ENCODE measurements around the gene AMER2. TPM values are rescaled to one million over a fixed set of nuclear protein-coding genes. Genes with fewer than 3 reads are reported as not detected.
"Not testable (repeated sequence)": the region's sequence is repeated elsewhere in the genome, so short reads cannot be mapped to it uniquely, and the experiment has no call there.

The AMER2 gene
- total RNA-seq, 1 donor from 2014 or later: not detected

- DNase-seq (ENCODE audit: low read depth, low spot score): no peak
Measured at GRCh38 chr13:25186187-25186586, 14.1 kb upstream of the AMER2 start.

- no peak for DNase-seq (ENCODE audit: low read depth, low spot score)
Measured at GRCh38 chr13:25181597-25181996, 9.5 kb upstream of the AMER2 start.

GRCh38 chr13:25180775-25181537 lies 8.9 kb upstream of the AMER2 start:
- DNase-seq (ENCODE audit: low read depth, low spot score): no peak

GRCh38 chr13:25179832-25180774 lies 8.0 kb upstream of the AMER2 start:
- DNase-seq (ENCODE audit: low read depth, low spot score): no peak

GRCh38 chr13:25179011-25179410 lies 6.9 kb upstream of the AMER2 start:
- no peak for DNase-seq (ENCODE audit: low read depth, low spot score)

GRCh38 chr13:25178070-25178469 lies 6.0 kb upstream of the AMER2 start:
- no peak for DNase-seq (ENCODE audit: low read depth, low spot score)

GRCh38 chr13:25177636-25178035 lies 5.5 kb upstream of the AMER2 start:
- DNase-seq (ENCODE audit: low read depth, low spot score): no peak

- no peak for DNase-seq (ENCODE audit: low read depth, low spot score)
Measured at GRCh38 chr13:25177012-25177411, 4.9 kb upstream of the AMER2 start.

- no peak for DNase-seq (ENCODE audit: low read depth, low spot score)
Measured at GRCh38 chr13:25175431-25175830, 3.3 kb upstream of the AMER2 start.

GRCh38 chr13:25175026-25175425 lies 2.9 kb upstream of the AMER2 start:
- no peak for DNase-seq (ENCODE audit: low read depth, low spot score)

- no peak for DNase-seq (ENCODE audit: low read depth, low spot score)
Measured at GRCh38 chr13:25174304-25174703, 2.2 kb upstream of the AMER2 start.

- no peak for DNase-seq (ENCODE audit: low read depth, low spot score)
Measured at GRCh38 chr13:25172303-25172630, 179 bp upstream of the AMER2 start.

GRCh38 chr13:25171170-25171516 lies 945 bp downstream of the AMER2 start:
- no peak for DNase-seq (ENCODE audit: low read depth, low spot score)

- no peak for DNase-seq (ENCODE audit: low read depth, low spot score)
Measured at GRCh38 chr13:25170554-25171111, 1.5 kb downstream of the AMER2 start.

GRCh38 chr13:25169951-25170553 lies 2.0 kb downstream of the AMER2 start:
- no peak for DNase-seq (ENCODE audit: low read depth, low spot score)

GRCh38 chr13:25169356-25169755 lies 2.7 kb downstream of the AMER2 start:
- no peak for DNase-seq (ENCODE audit: low read depth, low spot score)

GRCh38 chr13:25168790-25169189 lies 3.3 kb downstream of the AMER2 start:
- no peak for DNase-seq (ENCODE audit: low read depth, low spot score)

- no peak for DNase-seq (ENCODE audit: low read depth, low spot score)
Measured at GRCh38 chr13:25167382-25168174, 4.5 kb downstream of the AMER2 start.

GRCh38 chr13:25166306-25166705 lies 5.8 kb downstream of the AMER2 start:
- no peak for DNase-seq (ENCODE audit: low read depth, low spot score)

GRCh38 chr13:25165663-25166062 lies 6.4 kb downstream of the AMER2 start:
- DNase-seq (ENCODE audit: low read depth, low spot score): no peak

- DNase-seq (ENCODE audit: low read depth, low spot score): not testable (repeated sequence)
Measured at GRCh38 chr13:25165163-25165562, 6.9 kb downstream of the AMER2 start.

All from pulmonary artery endothelial cell (primary cell).